CD14-positive monocyte (primary cell): ENCODE measurements around the gene SEC16A. TPM values are rescaled to one million over a fixed set of nuclear protein-coding genes. Genes with fewer than 3 reads are reported as not detected.

ENCODE experiments used
- DNase-seq, 3 donors: peaks; one replicate each; pipeline ENCODE4 v3.0.0-alpha.2; 2011 to 2022
- H2AFZ ChIP-seq: 2 replicates; pipeline ENCODE4 v1.6.0; 2012; ENCODE audit warnings: mild to moderate bottlenecking, low read depth, low read length, inconsistent platforms; ENCODE audit not compliant: insufficient read depth, poor library complexity, severe bottlenecking
- H3K27ac ChIP-seq, 2 donors: 1 replicate in 1 of 2; 2 replicates in 1 of 2; pipeline ENCODE4 v1.5.1; 2012 to 2013; ENCODE audit warnings: low read length in 2 of 2, control low read depth in 1 of 2, inconsistent platforms in 1 of 2, low read depth in 1 of 2, mild to moderate bottlenecking in 1 of 2
- H3K27me3 ChIP-seq, 2 donors: one replicate each; pipeline versions ENCODE4 v1.6.0 to v1.6.1; 2011 to 2013; ENCODE audit warnings: low read length in 2 of 2; ENCODE audit not compliant: control insufficient read depth in 2 of 2, insufficient read depth in 2 of 2
- H3K36me3 ChIP-seq, 2 donors: replicated peaks in 1 of 2; 1 replicate in 1 of 2; 2 replicates in 1 of 2; pipeline versions ENCODE4 v1.5.1 to v1.6.1; 2012 to 2013; ENCODE audit warnings: low read length in 2 of 2, control low read depth in 1 of 2, inconsistent platforms in 1 of 2, mild to moderate bottlenecking in 1 of 2; ENCODE audit not compliant: insufficient read depth in 2 of 2, control insufficient read depth in 1 of 2
- H3K4me1 ChIP-seq, 2 donors: 1 replicate in 1 of 2; 2 replicates in 1 of 2; pipeline versions ENCODE4 v1.5.1 to v1.6.1; 2012 to 2013; ENCODE audit warnings: low read length in 2 of 2, control low read depth in 1 of 2, inconsistent platforms in 1 of 2, mild to moderate bottlenecking in 1 of 2, moderate library complexity in 1 of 2; ENCODE audit not compliant: insufficient read depth in 2 of 2, control insufficient read depth in 1 of 2
- H3K4me2 ChIP-seq: replicated peaks from 2 replicates; pipeline ENCODE3; 2012; ENCODE audit warnings: low read length, moderate library complexity, mild to moderate bottlenecking; ENCODE audit not compliant: poor library complexity, severe bottlenecking; ENCODE audit errors: extremely low read depth
- H3K4me3 ChIP-seq, 3 experiments: fragments of 200-600 bp in 1 of 3; sonication (generic) in 1 of 3; replicated peaks in 1 of 3; 1 replicate in 2 of 3; 2 replicates in 1 of 3; pipeline ENCODE4 v1.5.1; 2011 to 2013; ENCODE audit warnings: low read length in 3 of 3, mild to moderate bottlenecking in 3 of 3, control low read depth in 2 of 3, low read depth in 2 of 3, inconsistent platforms in 1 of 3, moderate library complexity in 1 of 3
- H3K79me2 ChIP-seq: 2 replicates; pipeline ENCODE4 v1.6.0; 2012; ENCODE audit warnings: mild to moderate bottlenecking, control low read depth, inconsistent platforms, low read length, moderate library complexity; ENCODE audit not compliant: insufficient read depth
- H3K9ac ChIP-seq: 2 replicates; pipeline ENCODE4 v1.6.0; 2017; ENCODE audit warnings: low read length, mild to moderate bottlenecking; ENCODE audit not compliant: insufficient read depth, poor library complexity, severe bottlenecking
- H3K9me3 ChIP-seq, 2 donors: replicated peaks in 1 of 2; 1 replicate in 1 of 2; 2 replicates in 1 of 2; pipeline versions ENCODE4 v1.5.1 to v1.6.1; 2012 to 2013; ENCODE audit warnings: low read length in 2 of 2, control low read depth in 1 of 2; ENCODE audit not compliant: control insufficient read depth in 1 of 2, insufficient read depth in 1 of 2
- H4K20me1 ChIP-seq: 2 replicates; pipeline ENCODE4 v1.6.0; 2012; ENCODE audit warnings: mild to moderate bottlenecking, low read length, control low read depth, moderate library complexity; ENCODE audit not compliant: insufficient read depth
- H3K27ac Mint-ChIP-seq, 7 donors: one replicate each; pipeline ENCODE4 v1.8.0; 2020; ENCODE audit warnings: mild to moderate bottlenecking in 7 of 7, mixed read lengths in 7 of 7, moderate library complexity in 6 of 7, inconsistent platforms in 2 of 7
- H3K27me3 Mint-ChIP-seq, 3 donors: one replicate each; pipeline ENCODE4 v1.8.0; 2021 to 2022; ENCODE audit warnings: low read depth in 3 of 3, mild to moderate bottlenecking in 3 of 3, mixed read lengths in 3 of 3, moderate library complexity in 3 of 3, inconsistent platforms in 1 of 3
- H3K36me3 Mint-ChIP-seq, 2 donors: one replicate each; pipeline ENCODE4 v1.8.0; 2020; ENCODE audit warnings: mixed read lengths in 2 of 2, inconsistent platforms in 1 of 2, mild to moderate bottlenecking in 1 of 2
- H3K4me1 Mint-ChIP-seq: one replicate; pipeline ENCODE4 v1.8.0; 2020; ENCODE audit warnings: mild to moderate bottlenecking, mixed read lengths
- H3K4me3 Mint-ChIP-seq, 2 donors: one replicate each; pipeline ENCODE4 v1.8.0; 2020; ENCODE audit warnings: mild to moderate bottlenecking in 2 of 2, mixed read lengths in 2 of 2, moderate library complexity in 1 of 2
- H3K9me3 Mint-ChIP-seq, 7 donors: one replicate each; pipeline ENCODE4 v1.8.0; 2020 to 2022; ENCODE audit warnings: mixed read lengths in 7 of 7, mild to moderate bottlenecking in 6 of 7, moderate library complexity in 6 of 7, inconsistent platforms in 2 of 7
- WGBS: methylation state at CpG from one replicate; pipeline ENCODE4 v1.1.5; 2013; ENCODE audit warnings: missing lambda C conversion rate; ENCODE audit not compliant: insufficient coverage; 5-methylcytosine and 5-hydroxymethylcytosine counted together
- intact Hi-C, 2 donors: fragments of 100-400 bp; cut with micrococcal nuclease; formaldehyde crosslinking; loops; one replicate each; pipeline versions ENCODE4 v1.15.0 to v1.15.1; 2023
- polyA plus RNA-seq, 3 donors: library from polyadenylated mRNA; depleted of rRNA in 1 of 3; unstranded in 2 of 3; stranded (reverse) in 1 of 3; fragments of 300-500 nt in 2 of 3; fragments of >200 nt in 1 of 3; fragmentation: Illumina TruSeq in 2 of 3; gene quantifications; 1 replicate in 2 of 3; 2 replicates in 1 of 3; pipeline ENCODE4 v1.2.3, GENCODE V29; 2012 to 2021
- TF ChIP-seq, protein P1 (sequence below): fragments of 200-600 bp; IDR thresholded peaks from one replicate; pipeline ENCODE4 v1.8.0; 2022; ENCODE audit warnings: antibody characterized with exemption, mild to moderate bottlenecking

The SEC16A gene
- polyA plus RNA-seq, 3 donors, result 11.1 to 36.8 (median 19.1) TPM

DNA sequence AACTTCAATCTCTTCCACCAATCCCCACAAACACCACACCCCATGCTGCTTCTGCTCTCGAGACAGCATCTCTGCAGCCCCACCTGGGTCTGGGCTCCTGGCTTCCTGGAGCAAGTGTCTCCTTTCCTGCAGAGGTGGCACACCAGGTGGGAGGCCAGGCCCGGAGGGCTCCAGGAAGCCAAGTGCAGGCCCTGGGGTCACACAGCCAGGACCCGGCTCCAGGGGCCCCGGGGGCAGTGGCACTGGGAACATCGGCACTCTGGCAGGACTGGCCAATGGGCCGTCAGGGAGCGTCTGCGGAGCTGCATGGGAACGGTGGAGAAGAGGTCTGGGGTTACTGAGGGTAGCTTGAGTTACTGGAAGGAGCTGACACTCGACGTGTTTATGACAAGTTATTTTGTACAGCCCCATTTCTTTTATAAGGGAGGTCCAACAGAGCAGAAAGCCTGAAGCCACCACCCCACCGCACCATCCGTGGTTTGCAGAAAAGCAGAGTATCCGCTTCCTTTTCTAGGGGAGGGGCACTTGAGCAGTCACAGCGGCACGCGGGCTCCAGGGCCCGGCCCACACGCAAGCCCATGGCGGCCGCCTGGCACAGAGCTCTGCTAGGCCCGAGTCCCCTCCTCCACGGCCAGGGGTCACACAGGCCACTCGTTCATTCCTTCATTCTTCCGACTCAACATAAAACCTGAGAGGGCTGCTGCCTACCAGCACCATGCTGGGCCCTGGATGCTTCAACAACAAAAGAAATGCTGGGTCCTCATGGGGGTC, 28.6 kb downstream of the SEC16A start:
- no peak overlapping the region for H2AFZ ChIP-seq
- intact Hi-C loops, result no loop called here
- no peak for DNase-seq
- Mint-ChIP-seq H3K4me1 (no peaks in the 10 kb centered on the region), H3K4me3 (no peak overlapping the region), H3K9me3 (peaks cover 0 to 2% (median 0%) of the 10 kb centered on the region in 7 donors), H3K27ac (peak overlapping the region in 3 of 7 donors; percentile 42 to 53 (median 46)), H3K27me3 (peaks cover 0 to 1% (median 0%) of the 10 kb centered on the region in 3 donors), H3K36me3 (peaks cover 86 to 100% of the 10 kb centered on the region in 2 donors)
- no peak overlapping the region for H3K4me3 ChIP-seq
- TF ChIP-seq, protein P1, sequence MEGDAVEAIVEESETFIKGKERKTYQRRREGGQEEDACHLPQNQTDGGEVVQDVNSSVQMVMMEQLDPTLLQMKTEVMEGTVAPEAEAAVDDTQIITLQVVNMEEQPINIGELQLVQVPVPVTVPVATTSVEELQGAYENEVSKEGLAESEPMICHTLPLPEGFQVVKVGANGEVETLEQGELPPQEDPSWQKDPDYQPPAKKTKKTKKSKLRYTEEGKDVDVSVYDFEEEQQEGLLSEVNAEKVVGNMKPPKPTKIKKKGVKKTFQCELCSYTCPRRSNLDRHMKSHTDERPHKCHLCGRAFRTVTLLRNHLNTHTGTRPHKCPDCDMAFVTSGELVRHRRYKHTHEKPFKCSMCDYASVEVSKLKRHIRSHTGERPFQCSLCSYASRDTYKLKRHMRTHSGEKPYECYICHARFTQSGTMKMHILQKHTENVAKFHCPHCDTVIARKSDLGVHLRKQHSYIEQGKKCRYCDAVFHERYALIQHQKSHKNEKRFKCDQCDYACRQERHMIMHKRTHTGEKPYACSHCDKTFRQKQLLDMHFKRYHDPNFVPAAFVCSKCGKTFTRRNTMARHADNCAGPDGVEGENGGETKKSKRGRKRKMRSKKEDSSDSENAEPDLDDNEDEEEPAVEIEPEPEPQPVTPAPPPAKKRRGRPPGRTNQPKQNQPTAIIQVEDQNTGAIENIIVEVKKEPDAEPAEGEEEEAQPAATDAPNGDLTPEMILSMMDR, result no peak
- no peaks in the 10 kb centered on the region for H3K9me3 ChIP-seq
- 91% methylated on average over 23 of the region's 25 CpGs for WGBS
- no peak overlapping the region for H3K27ac ChIP-seq
- no peaks in the 10 kb centered on the region for H3K79me2 ChIP-seq
- peaks cover 53% of the 10 kb centered on the region for H4K20me1 ChIP-seq
- H3K4me1 ChIP-seq, result no peaks in the 10 kb centered on the region
- H3K9ac ChIP-seq, result no peak overlapping the region
- H3K27me3 ChIP-seq, result no peaks in the 10 kb centered on the region
- no peak overlapping the region for H3K4me2 ChIP-seq
- peaks cover 89 to 93% of the 10 kb centered on the region in 2 donors for H3K36me3 ChIP-seq

- peaks cover 0 to 1% (median 0%) of the 10 kb centered on the region in 3 donors for H3K27me3 Mint-ChIP-seq
- no peaks in the 10 kb centered on the region for H3K27me3 ChIP-seq
- no peaks in the 10 kb centered on the region for H3K9me3 ChIP-seq
- H4K20me1 ChIP-seq, result peaks cover 57% of the 10 kb centered on the region
- TF ChIP-seq, protein P1, result no peak
- no peaks in the 10 kb centered on the region for H3K79me2 ChIP-seq
- no peak overlapping the region for H3K27ac ChIP-seq
- no peak overlapping the region for H2AFZ ChIP-seq
- H3K36me3 Mint-ChIP-seq, result peaks cover 86 to 100% of the 10 kb centered on the region in 2 donors
- peaks cover 0 to 2% (median 0%) of the 10 kb centered on the region in 7 donors for H3K9me3 Mint-ChIP-seq
- WGBS, result 94% methylated on average over 11 of the region's 11 CpGs
- H3K4me1 Mint-ChIP-seq, result no peaks in the 10 kb centered on the region
- no peak for DNase-seq
- H3K9ac ChIP-seq, result no peak overlapping the region
- no peak overlapping the region for H3K4me3 ChIP-seq
- no peak overlapping the region for H3K27ac Mint-ChIP-seq
- intact Hi-C loops, result no loop called here
- H3K36me3 ChIP-seq, result peaks cover 89 to 93% of the 10 kb centered on the region in 2 donors
- no peaks in the 10 kb centered on the region for H3K4me1 ChIP-seq
- no peak overlapping the region for H3K4me3 Mint-ChIP-seq
- no peak overlapping the region for H3K4me2 ChIP-seq
Measured at GRCh38 chr9:136453326-136453725, 29.5 kb downstream of the SEC16A start.
